Measurements from ENCODE around the gene NECAB3.

DNA sequence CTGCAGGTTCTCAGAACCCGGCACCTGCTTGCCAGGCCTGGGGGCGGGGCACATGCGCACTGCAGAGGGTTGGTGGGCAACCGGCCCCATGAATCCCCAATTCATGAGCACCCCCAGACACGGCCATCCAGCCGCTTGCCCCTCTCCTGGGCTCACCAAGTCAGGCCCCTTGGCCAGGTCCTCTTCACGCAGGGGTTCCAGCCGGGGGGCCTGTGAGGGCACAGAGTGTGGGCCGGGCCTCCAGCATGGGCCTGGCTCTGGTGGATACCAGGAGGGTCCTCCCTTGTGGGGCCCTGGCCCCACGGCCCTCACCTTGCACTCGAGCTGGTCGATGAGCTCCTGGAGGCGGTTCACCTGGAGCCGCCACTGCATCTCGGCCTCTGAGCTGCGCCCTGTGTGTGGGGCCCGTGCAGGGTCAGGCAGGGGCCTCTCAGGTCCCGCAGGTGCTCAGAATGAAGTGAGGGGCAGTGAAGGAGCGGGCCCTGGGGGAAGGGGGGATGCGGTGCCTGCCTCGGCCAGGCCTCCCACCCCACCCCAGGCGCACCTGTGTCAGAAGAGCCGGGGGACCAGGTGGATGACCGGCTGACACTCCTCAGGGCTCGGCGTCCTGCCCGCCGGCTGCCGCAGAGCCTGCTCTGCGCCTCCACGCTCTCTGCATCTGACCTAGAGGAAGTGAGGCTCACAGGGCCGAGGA, 14.7 kb downstream of the NECAB3 start:
- TF ChIP-seq EZH2 (IDR thresholded peaks at IDR 0.05): no peak
- TF ChIP-seq, protein P1, sequence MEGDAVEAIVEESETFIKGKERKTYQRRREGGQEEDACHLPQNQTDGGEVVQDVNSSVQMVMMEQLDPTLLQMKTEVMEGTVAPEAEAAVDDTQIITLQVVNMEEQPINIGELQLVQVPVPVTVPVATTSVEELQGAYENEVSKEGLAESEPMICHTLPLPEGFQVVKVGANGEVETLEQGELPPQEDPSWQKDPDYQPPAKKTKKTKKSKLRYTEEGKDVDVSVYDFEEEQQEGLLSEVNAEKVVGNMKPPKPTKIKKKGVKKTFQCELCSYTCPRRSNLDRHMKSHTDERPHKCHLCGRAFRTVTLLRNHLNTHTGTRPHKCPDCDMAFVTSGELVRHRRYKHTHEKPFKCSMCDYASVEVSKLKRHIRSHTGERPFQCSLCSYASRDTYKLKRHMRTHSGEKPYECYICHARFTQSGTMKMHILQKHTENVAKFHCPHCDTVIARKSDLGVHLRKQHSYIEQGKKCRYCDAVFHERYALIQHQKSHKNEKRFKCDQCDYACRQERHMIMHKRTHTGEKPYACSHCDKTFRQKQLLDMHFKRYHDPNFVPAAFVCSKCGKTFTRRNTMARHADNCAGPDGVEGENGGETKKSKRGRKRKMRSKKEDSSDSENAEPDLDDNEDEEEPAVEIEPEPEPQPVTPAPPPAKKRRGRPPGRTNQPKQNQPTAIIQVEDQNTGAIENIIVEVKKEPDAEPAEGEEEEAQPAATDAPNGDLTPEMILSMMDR (IDR thresholded peaks at IDR 0.05): no peak
